ENCODE results near the gene AKAP1.

AKAP1 gene

GRCh38 chr17:57152967-57153528 is 68.0 kb downstream of the AKAP1 start:
- no peak overlapping the region for H4K8ac ChIP-seq (ENCODE audit: low read depth, low read length)
- H2BK5ac ChIP-seq (ENCODE audit: low read depth, low read length, poor library complexity) = no peak overlapping the region
- no peak overlapping the region for H3K27ac ChIP-seq (ENCODE audit: low read depth, low read length)
- H2BK12ac ChIP-seq (ENCODE audit: low read length) = no peak overlapping the region
- H3K18ac ChIP-seq (ENCODE audit: low read length) = no peak overlapping the region
- no peak overlapping the region for H3K4me3 ChIP-seq (ENCODE audit: low read depth, low read length)
- no peak overlapping the region for H3K14ac ChIP-seq (ENCODE audit: low read length)
- no peaks in the 10 kb centered on the region for H3K27me3 ChIP-seq (ENCODE audit: insufficient read depth, low read length)
- H3K9me3 ChIP-seq (ENCODE audit: insufficient read depth, low read depth, low read length) = peaks cover 6% of the 10 kb centered on the region
- H4K91ac ChIP-seq (ENCODE audit: low read depth, low read length) = no peak overlapping the region
- DNase-seq = no peak
- WGBS (ENCODE audit: extremely low coverage, insufficient coverage, insufficient read length) = no CpG with 5 or more reads among the region's 7 CpGs
- no peak overlapping the region for H3K4me2 ChIP-seq (ENCODE audit: low read length)
- H3K4ac ChIP-seq (ENCODE audit: low read depth, low read length) = no peak overlapping the region
- no peaks in the 10 kb centered on the region for H3K79me2 ChIP-seq (ENCODE audit: control insufficient read depth, insufficient read depth, low read length, poor library complexity)
- H2AK5ac ChIP-seq (ENCODE audit: low read length) = no peak overlapping the region
- H2AFZ ChIP-seq (ENCODE audit: insufficient read depth, low read length, poor library complexity) = no peak overlapping the region
- no peak overlapping the region for H2BK120ac ChIP-seq (ENCODE audit: insufficient read depth, low read length, poor library complexity)
- H3K23ac ChIP-seq (ENCODE audit: low read length) = no peak overlapping the region
- H3K4me1 ChIP-seq (ENCODE audit: control insufficient read depth in 1 of 2, insufficient read depth in 2 of 2, low read length in 2 of 2) = peaks cover 2% of the 10 kb centered on the region in 2 experiments
- H4K12ac ChIP-seq (ENCODE audit: low read depth, low read length) = no peak overlapping the region
- H3K79me1 ChIP-seq (ENCODE audit: low read length) = peaks cover 7% of the 10 kb centered on the region
- no peaks in the 10 kb centered on the region for H3K36me3 ChIP-seq (ENCODE audit: control insufficient read depth in 1 of 2, insufficient read depth in 2 of 2, low read length in 2 of 2)
- H3K9ac ChIP-seq (ENCODE audit: low read length) = no peak overlapping the region

GRCh38 chr17:57154921-57155320 is 69.9 kb downstream of the AKAP1 start:
- H3K4ac ChIP-seq (ENCODE audit: low read depth, low read length) = no peak overlapping the region
- peaks cover 7 to 9% of the 10 kb centered on the region in 2 experiments for H3K4me1 ChIP-seq (ENCODE audit: control insufficient read depth in 1 of 2, insufficient read depth in 2 of 2, low read length in 2 of 2)
- H3K9me3 ChIP-seq (ENCODE audit: insufficient read depth, low read depth, low read length) = peaks cover 3% of the 10 kb centered on the region
- H3K18ac ChIP-seq (ENCODE audit: low read length) = no peak overlapping the region
- H2BK12ac ChIP-seq (ENCODE audit: low read length) = no peak overlapping the region
- no CpG with 5 or more reads among the region's 2 CpGs for WGBS (ENCODE audit: extremely low coverage, insufficient coverage, insufficient read length)
- H3K27me3 ChIP-seq (ENCODE audit: insufficient read depth, low read length) = no peaks in the 10 kb centered on the region
- H2AFZ ChIP-seq (ENCODE audit: insufficient read depth, low read length, poor library complexity) = no peak overlapping the region
- H3K79me1 ChIP-seq (ENCODE audit: low read length) = peaks cover 15% of the 10 kb centered on the region
- no peak overlapping the region for H2BK120ac ChIP-seq (ENCODE audit: insufficient read depth, low read length, poor library complexity)
- H4K12ac ChIP-seq (ENCODE audit: low read depth, low read length) = no peak overlapping the region
- no peak overlapping the region for H4K8ac ChIP-seq (ENCODE audit: low read depth, low read length)
- no peak overlapping the region for H3K4me3 ChIP-seq (ENCODE audit: low read depth, low read length)
- no peak overlapping the region for H3K4me2 ChIP-seq (ENCODE audit: low read length)
- no peak overlapping the region for H2BK5ac ChIP-seq (ENCODE audit: low read depth, low read length, poor library complexity)
- no peak overlapping the region for H4K91ac ChIP-seq (ENCODE audit: low read depth, low read length)
- H3K14ac ChIP-seq (ENCODE audit: low read length) = no peak overlapping the region
- H3K23ac ChIP-seq (ENCODE audit: low read length) = no peak overlapping the region
- no peaks in the 10 kb centered on the region for H3K36me3 ChIP-seq (ENCODE audit: control insufficient read depth in 1 of 2, insufficient read depth in 2 of 2, low read length in 2 of 2)
- H3K27ac ChIP-seq (ENCODE audit: low read depth, low read length) = no peak overlapping the region
- peaks cover 4% of the 10 kb centered on the region for H3K79me2 ChIP-seq (ENCODE audit: control insufficient read depth, insufficient read depth, low read length, poor library complexity)
- no peak overlapping the region for H2AK5ac ChIP-seq (ENCODE audit: low read length)
- no peak overlapping the region for H3K9ac ChIP-seq (ENCODE audit: low read length)
- DNase-seq = no peak

- Histone ChIP-seq H3K4me3 (ENCODE audit: low read depth, low read length) (no peak overlapping the region), H3K23ac (ENCODE audit: low read length) (no peak overlapping the region), H3K18ac (ENCODE audit: low read length) (no peak overlapping the region), H3K4me2 (ENCODE audit: low read length) (no peak overlapping the region), H4K91ac (ENCODE audit: low read depth, low read length) (no peak overlapping the region), H2BK5ac (ENCODE audit: low read depth, low read length, poor library complexity) (peak overlapping the region; percentile 72), H3K4ac (ENCODE audit: low read depth, low read length) (no peak overlapping the region), H2BK12ac (ENCODE audit: low read length) (no peak overlapping the region), H3K14ac (ENCODE audit: low read length) (no peak overlapping the region), H3K9ac (ENCODE audit: low read length) (no peak overlapping the region), H3K27ac (ENCODE audit: low read depth, low read length) (peak overlapping the region; percentile 84), H2AFZ (ENCODE audit: insufficient read depth, low read length, poor library complexity) (no peak overlapping the region), H3K79me1 (ENCODE audit: low read length) (peaks cover 17% of the 10 kb centered on the region), H4K8ac (ENCODE audit: low read depth, low read length) (no peak overlapping the region), H4K12ac (ENCODE audit: low read depth, low read length) (no peak overlapping the region), H3K36me3 (ENCODE audit: control insufficient read depth in 1 of 2, insufficient read depth in 2 of 2, low read length in 2 of 2) (no peaks in the 10 kb centered on the region), H2BK120ac (ENCODE audit: insufficient read depth, low read length, poor library complexity) (peak overlapping the region; percentile 99), H3K79me2 (ENCODE audit: control insufficient read depth, insufficient read depth, low read length, poor library complexity) (peaks cover 4% of the 10 kb centered on the region), H3K27me3 (ENCODE audit: insufficient read depth, low read length) (no peaks in the 10 kb centered on the region), H2AK5ac (ENCODE audit: low read length) (no peak overlapping the region), H3K9me3 (ENCODE audit: insufficient read depth, low read depth, low read length) (no peaks in the 10 kb centered on the region), H3K4me1 (ENCODE audit: control insufficient read depth in 1 of 2, insufficient read depth in 2 of 2, low read length in 2 of 2) (peaks cover 7 to 9% of the 10 kb centered on the region in 2 experiments)
- no CpG with 5 or more reads among the region's 4 CpGs for WGBS (ENCODE audit: extremely low coverage, insufficient coverage, insufficient read length)
- DNase-seq = peak; percentile 21 to 23
Measured at GRCh38 chr17:57158325-57158724, 73.3 kb downstream of the AKAP1 start.

GRCh38 chr17:57158795-57159194 is 73.7 kb downstream of the AKAP1 start:
- Histone ChIP-seq H2BK5ac (ENCODE audit: low read depth, low read length, poor library complexity) (peak overlapping the region; percentile 97), H3K4me3 (ENCODE audit: low read depth, low read length) (no peak overlapping the region), H3K14ac (ENCODE audit: low read length) (peak overlapping the region; percentile 41), H4K8ac (ENCODE audit: low read depth, low read length) (peak overlapping the region; percentile 79), H3K79me2 (ENCODE audit: control insufficient read depth, insufficient read depth, low read length, poor library complexity) (peaks cover 4% of the 10 kb centered on the region), H3K79me1 (ENCODE audit: low read length) (peaks cover 17% of the 10 kb centered on the region), H3K4me1 (ENCODE audit: control insufficient read depth in 1 of 2, insufficient read depth in 2 of 2, low read length in 2 of 2) (peaks cover 7 to 9% of the 10 kb centered on the region in 2 experiments), H3K27ac (ENCODE audit: low read depth, low read length) (peak overlapping the region; percentile 84), H4K12ac (ENCODE audit: low read depth, low read length) (no peak overlapping the region), H2AK5ac (ENCODE audit: low read length) (peak overlapping the region; percentile 18), H2BK12ac (ENCODE audit: low read length) (peak overlapping the region; percentile 96), H3K4ac (ENCODE audit: low read depth, low read length) (peak overlapping the region; percentile 52), H4K91ac (ENCODE audit: low read depth, low read length) (peak overlapping the region; percentile 97), H2BK120ac (ENCODE audit: insufficient read depth, low read length, poor library complexity) (peak overlapping the region; percentile 99), H3K23ac (ENCODE audit: low read length) (no peak overlapping the region), H3K4me2 (ENCODE audit: low read length) (no peak overlapping the region), H3K27me3 (ENCODE audit: insufficient read depth, low read length) (no peaks in the 10 kb centered on the region), H3K9ac (ENCODE audit: low read length) (no peak overlapping the region), H3K9me3 (ENCODE audit: insufficient read depth, low read depth, low read length) (no peaks in the 10 kb centered on the region), H3K36me3 (ENCODE audit: control insufficient read depth in 1 of 2, insufficient read depth in 2 of 2, low read length in 2 of 2) (no peaks in the 10 kb centered on the region), H3K18ac (ENCODE audit: low read length) (no peak overlapping the region), H2AFZ (ENCODE audit: insufficient read depth, low read length, poor library complexity) (no peak overlapping the region)
- DNase-seq = no peak
- WGBS (ENCODE audit: extremely low coverage, insufficient coverage, insufficient read length) = no CpG with 5 or more reads among the region's 1 CpG

Measured in trophoblast cell (in vitro differentiated cells and primary cell).